ENCODE results near the gene NFKBIL1. TPM values are rescaled to one million over a fixed set of nuclear protein-coding genes. Genes with fewer than 3 reads are reported as not detected.

NFKBIL1 gene
- total RNA-seq, 1 donor from 2014 or later = 71.5 TPM

DNA sequence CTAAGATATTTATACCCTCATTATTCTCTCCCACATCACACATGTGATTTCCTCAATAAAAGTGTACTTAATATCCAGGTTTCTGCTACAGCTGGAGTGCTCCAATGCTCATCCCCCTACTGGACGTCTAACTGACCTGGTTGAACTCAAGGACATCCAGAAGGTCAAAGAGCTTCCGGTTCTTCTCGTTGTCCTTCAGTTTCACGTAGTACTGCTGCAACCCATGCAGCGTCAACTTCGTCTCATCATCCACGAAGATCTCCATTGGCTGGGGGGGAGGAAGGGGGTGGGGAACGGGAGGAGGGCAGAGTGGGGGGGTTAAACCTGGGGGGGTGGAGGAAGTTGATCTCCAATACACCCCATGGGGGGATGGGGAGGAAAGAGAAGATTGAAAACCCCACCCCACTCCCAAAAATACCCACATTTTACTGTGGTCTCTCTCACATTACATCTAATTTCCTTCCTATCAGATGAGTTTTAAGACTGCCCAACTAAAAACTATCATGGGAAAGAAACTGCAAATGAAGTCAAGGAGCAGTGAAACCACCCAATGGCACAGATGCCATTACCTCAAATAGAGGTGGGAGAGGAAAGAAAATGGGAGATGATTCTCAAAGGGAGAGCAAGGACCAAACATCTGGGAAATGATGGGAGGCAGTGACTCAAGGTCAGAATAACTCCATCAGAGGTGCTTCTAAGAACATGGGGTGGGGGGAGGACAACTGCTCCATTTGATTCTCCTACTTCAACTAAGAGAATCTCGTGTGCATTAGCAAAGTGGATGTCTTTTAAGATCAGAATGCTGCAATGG, 14.6 kb upstream of the NFKBIL1 start:
- Histone ChIP-seq H3K9me3 (no peaks in the 10 kb centered on the region), H3K4me1 (no peaks in the 10 kb centered on the region), H3K27me3 (no peaks in the 10 kb centered on the region), H3K27ac (no peak overlapping the region), H3K36me3 (peaks cover 71 to 83% of the 10 kb centered on the region in 2 donors), H3K4me3 (no peak overlapping the region)
- intact Hi-C loops (cut with DNase I) = no loop called here
- DNase-seq (ENCODE audit: low spot score in 2 of 2) = no peak
- TF ChIP-seq, protein P1, sequence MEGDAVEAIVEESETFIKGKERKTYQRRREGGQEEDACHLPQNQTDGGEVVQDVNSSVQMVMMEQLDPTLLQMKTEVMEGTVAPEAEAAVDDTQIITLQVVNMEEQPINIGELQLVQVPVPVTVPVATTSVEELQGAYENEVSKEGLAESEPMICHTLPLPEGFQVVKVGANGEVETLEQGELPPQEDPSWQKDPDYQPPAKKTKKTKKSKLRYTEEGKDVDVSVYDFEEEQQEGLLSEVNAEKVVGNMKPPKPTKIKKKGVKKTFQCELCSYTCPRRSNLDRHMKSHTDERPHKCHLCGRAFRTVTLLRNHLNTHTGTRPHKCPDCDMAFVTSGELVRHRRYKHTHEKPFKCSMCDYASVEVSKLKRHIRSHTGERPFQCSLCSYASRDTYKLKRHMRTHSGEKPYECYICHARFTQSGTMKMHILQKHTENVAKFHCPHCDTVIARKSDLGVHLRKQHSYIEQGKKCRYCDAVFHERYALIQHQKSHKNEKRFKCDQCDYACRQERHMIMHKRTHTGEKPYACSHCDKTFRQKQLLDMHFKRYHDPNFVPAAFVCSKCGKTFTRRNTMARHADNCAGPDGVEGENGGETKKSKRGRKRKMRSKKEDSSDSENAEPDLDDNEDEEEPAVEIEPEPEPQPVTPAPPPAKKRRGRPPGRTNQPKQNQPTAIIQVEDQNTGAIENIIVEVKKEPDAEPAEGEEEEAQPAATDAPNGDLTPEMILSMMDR (IDR thresholded peaks at IDR 0.05) = no peak

DNA sequence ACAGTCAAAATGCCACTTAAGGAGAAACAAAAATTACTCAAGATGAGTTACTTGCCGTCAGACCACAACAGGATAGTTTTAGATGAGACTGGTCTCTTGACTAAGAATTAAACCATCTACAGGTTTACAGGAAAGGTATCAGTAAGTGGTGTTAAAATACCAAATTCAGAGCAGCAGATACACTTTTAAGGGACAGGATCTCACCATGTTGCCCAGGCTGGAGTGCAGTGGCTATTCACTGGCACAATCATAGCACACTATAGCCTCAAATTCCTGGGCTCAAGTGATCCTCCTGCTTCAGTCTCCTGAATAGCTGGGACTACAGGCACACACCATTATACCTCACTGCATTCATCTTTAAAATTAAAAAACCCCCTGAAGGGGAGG, 14.0 kb upstream of the NFKBIL1 start:
- H3K27ac ChIP-seq = no peak overlapping the region
- TF ChIP-seq, protein P1 (IDR thresholded peaks at IDR 0.05) = no peak
- no peaks in the 10 kb centered on the region for H3K9me3 ChIP-seq
- no peak for DNase-seq (ENCODE audit: low spot score in 2 of 2)
- intact Hi-C loops (cut with DNase I) = no loop called here
- peaks cover 0 to 2% of the 10 kb centered on the region in 2 donors for H3K4me1 ChIP-seq
- no peak overlapping the region for H3K4me3 ChIP-seq
- H3K36me3 ChIP-seq = peaks cover 77 to 89% of the 10 kb centered on the region in 2 donors
- H3K27me3 ChIP-seq = no peaks in the 10 kb centered on the region

DNA sequence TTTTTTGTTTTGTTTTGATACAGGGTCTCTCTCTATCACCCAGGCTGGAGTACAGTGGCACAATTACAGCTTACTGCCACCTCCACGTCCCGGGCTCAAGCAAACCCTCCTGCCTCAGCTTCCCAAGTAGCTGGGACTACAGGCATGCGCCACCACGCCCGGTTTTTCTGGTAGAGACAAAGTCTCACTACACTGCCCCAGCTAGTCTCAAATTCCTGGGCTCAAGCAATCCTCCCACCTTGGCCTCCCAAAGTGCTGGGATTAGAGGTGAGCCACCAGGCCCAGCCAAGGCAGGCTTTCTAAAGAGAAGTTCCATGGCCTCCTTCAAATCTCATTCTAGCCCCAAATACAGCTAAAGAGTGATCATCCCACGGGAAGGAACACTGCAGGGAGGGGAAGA, 13.4 kb upstream of the NFKBIL1 start:
- H3K4me3 ChIP-seq = no peak overlapping the region
- no peaks in the 10 kb centered on the region for H3K27me3 ChIP-seq
- intact Hi-C loops (cut with DNase I) = no loop called here
- DNase-seq (ENCODE audit: low spot score in 2 of 2) = no peak
- TF ChIP-seq, protein P1 (IDR thresholded peaks at IDR 0.05) = no peak
- H3K9me3 ChIP-seq = no peaks in the 10 kb centered on the region
- peaks cover 77 to 95% of the 10 kb centered on the region in 2 donors for H3K36me3 ChIP-seq
- no peak overlapping the region for H3K27ac ChIP-seq
- H3K4me1 ChIP-seq = peaks cover 0 to 8% of the 10 kb centered on the region in 2 donors

DNA sequence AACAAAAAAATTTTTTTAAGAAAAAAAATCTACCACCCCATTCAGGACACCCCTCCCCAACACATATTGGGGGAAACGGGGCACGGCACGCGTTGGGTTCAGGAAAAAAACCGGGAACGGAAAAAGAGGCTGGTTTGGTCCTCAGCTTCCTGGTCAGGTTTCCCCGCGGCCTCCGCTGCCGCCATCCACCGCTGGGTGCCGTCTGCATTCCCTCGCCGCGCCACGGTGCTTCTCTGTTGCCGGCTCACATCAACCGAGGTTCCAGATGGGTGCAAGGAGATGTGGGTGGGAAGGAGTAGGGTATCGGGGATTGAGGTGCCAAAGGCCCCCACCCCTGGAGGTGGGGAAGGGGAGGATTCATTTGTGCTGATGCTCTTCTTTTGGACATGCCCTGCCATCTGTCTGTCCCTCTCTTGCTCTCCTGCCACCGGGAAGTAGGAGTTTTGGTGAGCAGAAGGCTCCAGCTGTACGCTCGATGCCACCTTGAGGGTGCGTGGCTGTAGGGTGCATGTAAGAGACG, 12.8 kb upstream of the NFKBIL1 start:
- H3K27ac ChIP-seq = no peak overlapping the region
- peaks cover 77 to 98% of the 10 kb centered on the region in 2 donors for H3K36me3 ChIP-seq
- intact Hi-C loops (cut with DNase I) = no loop called here
- no peak for DNase-seq (ENCODE audit: low spot score in 2 of 2)
- H3K27me3 ChIP-seq = no peaks in the 10 kb centered on the region
- TF ChIP-seq, protein P1 (IDR thresholded peaks at IDR 0.05) = no peak
- H3K9me3 ChIP-seq = no peaks in the 10 kb centered on the region
- H3K4me3 ChIP-seq = no peak overlapping the region
- peaks cover under 1 to 13% of the 10 kb centered on the region in 2 donors for H3K4me1 ChIP-seq

DNA sequence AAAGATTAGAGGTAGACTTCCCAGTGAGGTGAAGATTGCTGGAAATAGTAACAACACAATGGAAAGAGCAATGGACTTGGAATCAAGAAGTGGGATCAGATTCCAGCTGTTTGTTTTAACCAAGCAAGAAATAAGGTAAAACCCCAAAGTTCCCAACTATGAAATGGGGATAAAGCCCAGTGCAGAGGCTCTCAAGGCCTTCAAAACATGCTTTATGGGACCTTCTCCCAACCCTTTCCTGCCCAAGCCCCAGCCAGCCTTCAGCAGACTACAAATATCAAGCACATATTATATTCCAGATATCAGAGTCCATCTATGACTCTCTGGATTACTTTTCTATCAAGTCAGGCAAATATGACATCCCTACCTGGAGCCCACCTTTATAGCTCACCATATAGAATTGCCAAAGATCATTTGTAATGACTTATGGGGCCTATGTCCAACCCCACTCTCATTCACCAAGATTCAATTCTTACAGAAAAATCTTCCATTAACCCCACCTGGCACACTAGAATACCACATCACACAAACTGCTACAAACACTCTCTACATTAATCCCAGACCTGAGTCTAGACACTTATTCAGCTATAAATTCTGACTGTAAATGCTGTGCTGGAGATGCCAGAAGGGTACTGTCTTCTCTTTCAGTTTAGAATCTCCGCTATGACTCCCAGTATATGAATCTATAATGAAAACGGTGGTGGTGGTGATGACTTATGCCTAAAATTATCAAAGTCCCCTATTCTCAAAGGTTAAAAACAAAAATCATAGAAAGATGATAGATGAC, 11.7 kb upstream of the NFKBIL1 start:
- no peak overlapping the region for H3K27ac ChIP-seq
- peaks cover 83 to 95% of the 10 kb centered on the region in 2 donors for H3K36me3 ChIP-seq
- no peak overlapping the region for H3K4me3 ChIP-seq
- H3K27me3 ChIP-seq = no peaks in the 10 kb centered on the region
- H3K4me1 ChIP-seq = peaks cover 12 to 25% of the 10 kb centered on the region in 2 donors
- intact Hi-C loops (cut with DNase I) = no loop called here
- DNase-seq (ENCODE audit: low spot score in 2 of 2) = no peak
- no peaks in the 10 kb centered on the region for H3K9me3 ChIP-seq
- TF ChIP-seq, protein P1 (IDR thresholded peaks at IDR 0.05) = no peak

Data from ascending aorta (tissue), 2 donors.